NT2/D1 (cell line): ENCODE data around the gene DHRS1.
A peak's percentile ranks its signal among the peaks of the same experiment; 100 is the strongest.
"Not testable (repeated sequence)": the region's sequence is repeated elsewhere in the genome, so short reads cannot be mapped to it uniquely, and the experiment has no call there.

Source experiments
- DNase-seq: peaks from one replicate; pipeline ENCODE4 v3.0.0-alpha.2; 2011; ENCODE audit warnings: low read depth, low spot score
- H3K27me3 ChIP-seq: 2 replicates; pipeline ENCODE4 v1.6.0; 2011; ENCODE audit warnings: mild to moderate bottlenecking; ENCODE audit not compliant: insufficient read length, insufficient read depth
- H3K36me3 ChIP-seq: 2 replicates; pipeline ENCODE4 v1.6.1; 2011; ENCODE audit warnings: mild to moderate bottlenecking, low read length, mixed read lengths; ENCODE audit not compliant: insufficient read depth, insufficient read length
- H3K4me1 ChIP-seq: 2 replicates; pipeline ENCODE4 v1.5.1; 2011; ENCODE audit not compliant: insufficient read depth, insufficient read length
- H3K4me3 ChIP-seq: 2 replicates; pipeline ENCODE4 v1.5.1; 2011; ENCODE audit warnings: low read depth; ENCODE audit not compliant: insufficient read length
- H3K9ac ChIP-seq: 2 replicates; pipeline ENCODE4 v1.6.0; 2011; ENCODE audit warnings: low read depth; ENCODE audit not compliant: insufficient read length
- H3K9me3 ChIP-seq: 2 replicates; pipeline ENCODE4 v1.5.1; 2011; ENCODE audit warnings: mild to moderate bottlenecking, low read length; ENCODE audit not compliant: insufficient read depth
- SUZ12 ChIP-seq: IDR thresholded peaks from 2 replicates; pipeline ENCODE4 v1.6.1; 2011; ENCODE audit not compliant: insufficient read length, insufficient read depth; ENCODE audit errors: extremely low read depth
- YY1 ChIP-seq: IDR thresholded peaks from 2 replicates; pipeline ENCODE4 v1.6.1; 2011; ENCODE audit not compliant: insufficient read length, insufficient read depth
- ZNF274 ChIP-seq: IDR thresholded peaks from 2 replicates; pipeline ENCODE4 v1.6.1; 2011; ENCODE audit warnings: mild to moderate bottlenecking, low read depth, low read length

The DHRS1 gene

GRCh38 chr14:24332268-24332993 is 32.9 kb upstream of the DHRS1 start:
- H3K9ac ChIP-seq: peak overlapping the region; percentile 66
- H3K36me3 ChIP-seq: no peaks in the 10 kb centered on the region
- H3K4me3 ChIP-seq: peak overlapping the region; percentile 35
- H3K9me3 ChIP-seq: no peaks in the 10 kb centered on the region
- peaks cover 65% of the 10 kb centered on the region for H3K27me3 ChIP-seq
- DNase-seq: peak; percentile 30
- TF ChIP-seq YY1 (no peak), ZNF274 (no peak), SUZ12 (no peak)
- no peaks in the 10 kb centered on the region for H3K4me1 ChIP-seq

GRCh38 chr14:24331731-24332267 is 32.2 kb upstream of the DHRS1 start:
- H3K27me3 ChIP-seq: peaks cover 62% of the 10 kb centered on the region
- no peak for TF ChIP-seq SUZ12
- TF ChIP-seq YY1: no peak
- TF ChIP-seq ZNF274: no peak
- H3K4me1 ChIP-seq: no peaks in the 10 kb centered on the region
- no peak overlapping the region for H3K9ac ChIP-seq
- no peak for DNase-seq
- no peaks in the 10 kb centered on the region for H3K36me3 ChIP-seq
- H3K9me3 ChIP-seq: no peaks in the 10 kb centered on the region
- no peak overlapping the region for H3K4me3 ChIP-seq

- Histone ChIP-seq H3K27me3 (peaks cover 62% of the 10 kb centered on the region), H3K9me3 (no peaks in the 10 kb centered on the region), H3K4me1 (no peaks in the 10 kb centered on the region), H3K9ac (no peak overlapping the region), H3K36me3 (no peaks in the 10 kb centered on the region), H3K4me3 (no peak overlapping the region)
- DNase-seq: no peak
- TF ChIP-seq YY1 (no peak), ZNF274 (no peak), SUZ12 (no peak)
Observed at GRCh38 chr14:24330973-24331674, 31.5 kb upstream of the DHRS1 start.

- Histone ChIP-seq H3K4me1 (no peaks in the 10 kb centered on the region), H3K9ac (no peak overlapping the region), H3K4me3 (no peak overlapping the region), H3K9me3 (no peaks in the 10 kb centered on the region), H3K36me3 (no peaks in the 10 kb centered on the region), H3K27me3 (peaks cover 49% of the 10 kb centered on the region)
- TF ChIP-seq SUZ12: no peak
- TF ChIP-seq ZNF274: no peak
- no peak for TF ChIP-seq YY1
- DNase-seq: no peak
Observed at GRCh38 chr14:24329736-24330135, 30.2 kb upstream of the DHRS1 start.

- H3K27me3 ChIP-seq: peaks cover 43% of the 10 kb centered on the region
- no peak for TF ChIP-seq SUZ12
- no peak for TF ChIP-seq ZNF274
- no peak for TF ChIP-seq YY1
- no peak overlapping the region for H3K4me3 ChIP-seq
- no peak overlapping the region for H3K9ac ChIP-seq
- no peak for DNase-seq
- no peaks in the 10 kb centered on the region for H3K4me1 ChIP-seq
- no peaks in the 10 kb centered on the region for H3K36me3 ChIP-seq
- H3K9me3 ChIP-seq: no peaks in the 10 kb centered on the region
Observed at GRCh38 chr14:24329073-24329663, 29.6 kb upstream of the DHRS1 start.

GRCh38 chr14:24327914-24328313 is 28.3 kb upstream of the DHRS1 start:
- H3K9me3 ChIP-seq, H3K4me3 ChIP-seq, H3K9ac ChIP-seq, H3K4me1 ChIP-seq, H3K36me3 ChIP-seq, DNase-seq: not testable (repeated sequence)
- H3K27me3 ChIP-seq: peaks cover 32% of the 10 kb centered on the region

- Histone ChIP-seq H3K9ac (no peak overlapping the region), H3K9me3 (no peaks in the 10 kb centered on the region), H3K4me3 (no peak overlapping the region), H3K36me3 (no peaks in the 10 kb centered on the region), H3K27me3 (peaks cover 26% of the 10 kb centered on the region), H3K4me1 (no peaks in the 10 kb centered on the region)
- no peak for DNase-seq
- no peak for TF ChIP-seq ZNF274
- TF ChIP-seq SUZ12: no peak
Observed at GRCh38 chr14:24327303-24327702, 27.7 kb upstream of the DHRS1 start.
